HL-60/S4 treated with phorbol 12-myristate 13-acetate at 8.2 ng/mL for 4 days and 3 days (cell line): ENCODE measurements around the gene CRISP2.
"Not testable (repeated sequence)": the region's sequence is repeated elsewhere in the genome, so short reads cannot be mapped to it uniquely, and the experiment has no call there.

Experiments used
- in situ Hi-C: fragments of 300-500 bp; cut with MboI; formaldehyde crosslinking; loops from 2 replicates; pipeline ENCODE4 v1.15.0; 2022; ENCODE audit warnings: low sequenced_read_pairs

CRISP2 gene

GRCh38 chr6:49713346-49713745 is at the start of gene CRISP2:
Gene CRISP2, minus strand, starts transcription at chr6:49713543. Its CDS starts 4,347 bp downstream, at chr6:49709196.
- in situ Hi-C loops: no loop called here

GRCh38 chr6:49744259-49744658 is 30.9 kb upstream of the CRISP2 start, which contains the start of gene CRISP3:
Gene CRISP3, minus strand, starts transcription at chr6:49744388. Its CDS starts 21 bp downstream, at chr6:49744367.
- in situ Hi-C loops: no loop called here

GRCh38 chr6:49743429-49743828 is 30.1 kb upstream of the CRISP2 start:
- in situ Hi-C loops: no loop called here

GRCh38 chr6:49739423-49739822 is 26.1 kb upstream of the CRISP2 start:
- in situ Hi-C loops: no loop called here

GRCh38 chr6:49736017-49736508 is 22.7 kb upstream of the CRISP2 start:
- in situ Hi-C loops: no loop called here

- in situ Hi-C loops: no loop called here
Measured at GRCh38 chr6:49733680-49734079, 20.3 kb upstream of the CRISP2 start.

- in situ Hi-C loops: no loop called here
Measured at GRCh38 chr6:49732781-49733180, 19.4 kb upstream of the CRISP2 start.

- in situ Hi-C loops: no loop called here
Measured at GRCh38 chr6:49730251-49730650, 16.9 kb upstream of the CRISP2 start.

GRCh38 chr6:49723917-49724316 is 10.6 kb upstream of the CRISP2 start:
- in situ Hi-C loops: not testable (repeated sequence)

GRCh38 chr6:49721297-49721696 is 8.0 kb upstream of the CRISP2 start:
- in situ Hi-C loops: no loop called here

- in situ Hi-C loops: no loop called here
Measured at GRCh38 chr6:49720372-49720771, 7.0 kb upstream of the CRISP2 start.

- in situ Hi-C loops: no loop called here
Measured at GRCh38 chr6:49698478-49698877, 14.9 kb downstream of the CRISP2 start.

GRCh38 chr6:49693512-49693911 is 19.8 kb downstream of the CRISP2 start:
- in situ Hi-C loops: no loop called here

- in situ Hi-C loops: no loop called here
Measured at GRCh38 chr6:49692534-49692933, 20.8 kb downstream of the CRISP2 start.

GRCh38 chr6:49676671-49677281 is 36.6 kb downstream of the CRISP2 start:
- in situ Hi-C loops: no loop called here

- in situ Hi-C loops: no loop called here
Measured at GRCh38 chr6:49675816-49676215, 37.5 kb downstream of the CRISP2 start.

- in situ Hi-C loops: no loop called here
Measured at GRCh38 chr6:49668083-49668511, 45.2 kb downstream of the CRISP2 start.

- in situ Hi-C loops: no loop called here
Measured at GRCh38 chr6:49666930-49667757, 46.2 kb downstream of the CRISP2 start.

GRCh38 chr6:49666480-49666879 is 46.9 kb downstream of the CRISP2 start:
- in situ Hi-C loops: no loop called here

- in situ Hi-C loops: no loop called here
Measured at GRCh38 chr6:49664817-49665216, 48.5 kb downstream of the CRISP2 start.

- in situ Hi-C loops: not testable (repeated sequence)
Measured at GRCh38 chr6:49664054-49664453, 49.3 kb downstream of the CRISP2 start.

- in situ Hi-C loops: no loop called here
Measured at GRCh38 chr6:49662892-49663261, 50.5 kb downstream of the CRISP2 start.
